HepG2 (cell line): Measurements from ENCODE around the gene MST1. TPM values are rescaled to one million over a fixed set of nuclear protein-coding genes. Genes with fewer than 3 reads are reported as not detected.

Source experiments
- ADNP ChIP-seq: sonication (generic); formaldehyde crosslinking; IDR thresholded peaks from 2 replicates; pipeline ENCODE4 v1.4.0; 2020; ENCODE audit warnings: missing genetic modification reagents
- ARNT ChIP-seq: fragments of 450-650 bp; IDR thresholded peaks from 2 replicates; pipeline ENCODE4 v1.6.1; 2017
- ATRX ChIP-seq: sonication (generic); formaldehyde crosslinking; IDR thresholded peaks from 2 replicates; pipeline ENCODE4 v1.4.0; 2020; ENCODE audit warnings: missing genetic modification reagents, borderline replicate concordance
- HIVEP1 ChIP-seq: sonication (generic); formaldehyde crosslinking; IDR thresholded peaks from 2 replicates; pipeline ENCODE4 v1.4.0; 2020; ENCODE audit warnings: mild to moderate bottlenecking, missing genetic modification reagents
- KDM4B ChIP-seq: sonication (generic); formaldehyde crosslinking; IDR thresholded peaks from 2 replicates; pipeline ENCODE4 v1.4.0; 2020; ENCODE audit warnings: missing genetic modification reagents
- MIER2 ChIP-seq: IDR thresholded peaks from 2 replicates; pipeline ENCODE4 v1.6.1; 2016; ENCODE audit warnings: missing biosample characterization, missing genetic modification reagents
- MYC ChIP-seq: sonication (generic); formaldehyde crosslinking; IDR thresholded peaks from 2 replicates; pipeline ENCODE4 v1.9.0; 2021; ENCODE audit warnings: missing genetic modification reagents, borderline replicate concordance
- NONO ChIP-seq, 2 experiments: fragments of 450-650 bp in 1 of 2; sonication (generic) in 1 of 2; formaldehyde crosslinking in 1 of 2; IDR thresholded peaks in 1 of 2; conservative IDR thresholded peaks in 1 of 2; 2 replicates each; pipeline versions ENCODE4 v1.6.1 to v1.8.0; 2017 to 2022; ENCODE audit warnings: mild to moderate bottlenecking in 1 of 2, missing genetic modification reagents in 1 of 2, moderate library complexity in 1 of 2
- NPAS2 ChIP-seq: sonication (generic); formaldehyde crosslinking; IDR thresholded peaks from 2 replicates; pipeline ENCODE4 v1.8.0; 2022; ENCODE audit warnings: mild to moderate bottlenecking, missing genetic modification reagents, borderline replicate concordance
- NR2C2 ChIP-seq: sonication (generic); formaldehyde crosslinking; IDR thresholded peaks from 2 replicates; pipeline ENCODE4 v1.4.0; 2020; ENCODE audit warnings: missing genetic modification reagents, mild to moderate bottlenecking, moderate library complexity, borderline replicate concordance
- NR2F2 ChIP-seq: IDR thresholded peaks from 2 replicates; pipeline ENCODE4 v1.6.1; 2012; ENCODE audit warnings: low read depth, inconsistent platforms, borderline replicate concordance
- RXRA ChIP-seq: sonication (generic); formaldehyde crosslinking; IDR thresholded peaks from 2 replicates; pipeline ENCODE4 v1.5.1; 2020; ENCODE audit warnings: missing genetic modification reagents
- SIN3B ChIP-seq: fragments of 150-350 bp; IDR thresholded peaks from 2 replicates; pipeline ENCODE4 v1.6.1; 2014; ENCODE audit warnings: low read length
- TSC22D2 ChIP-seq: sonication (generic); formaldehyde crosslinking; IDR thresholded peaks from 2 replicates; pipeline ENCODE4 v1.5.1; 2020; ENCODE audit warnings: missing genetic modification reagents, mild to moderate bottlenecking, borderline replicate concordance
- YEATS4 ChIP-seq: sonication (generic); formaldehyde crosslinking; IDR thresholded peaks from 2 replicates; pipeline ENCODE4 v1.4.0; 2020; ENCODE audit warnings: missing genetic modification reagents, borderline replicate concordance
- ZBTB1 ChIP-seq: sonication (generic); formaldehyde crosslinking; IDR thresholded peaks from 2 replicates; pipeline ENCODE4 v1.4.0; 2020; ENCODE audit warnings: missing genetic modification reagents, borderline replicate concordance
- ZC3H4 ChIP-seq: sonication (generic); formaldehyde crosslinking; IDR thresholded peaks from 2 replicates; pipeline ENCODE4 v1.4.0; 2020; ENCODE audit warnings: missing genetic modification reagents, borderline replicate concordance
- ZNF557 ChIP-seq: sonication (generic); formaldehyde crosslinking; IDR thresholded peaks from 2 replicates; pipeline ENCODE4 v1.4.0; 2020; ENCODE audit warnings: missing genetic modification reagents
- ZNF563 ChIP-seq: sonication (generic); formaldehyde crosslinking; IDR thresholded peaks from 2 replicates; pipeline ENCODE4 v1.8.0; 2022; ENCODE audit warnings: mild to moderate bottlenecking, moderate library complexity, missing genetic modification reagents
- ZSCAN22 ChIP-seq: sonication (generic); formaldehyde crosslinking; IDR thresholded peaks from 2 replicates; pipeline ENCODE4 v1.4.0; 2020; ENCODE audit warnings: mild to moderate bottlenecking, missing genetic modification reagents
- polyA plus RNA-seq, 8 experiments: library from polyadenylated mRNA; depleted of rRNA in 3 of 8; stranded (reverse) in 7 of 8; unstranded in 1 of 8; fragments of >200 nt; fragmentation: Illumina TruSeq in 4 of 8; extraction: Trizol in 4 of 8; gene quantifications; 2 replicates each; pipeline versions ENCODE4 v1.2.1 to v1.2.3, GENCODE V29; 2011 to 2016; ENCODE audit warnings: low read depth in 4 of 8, missing spikeins in 1 of 8, mixed read lengths in 1 of 8; ENCODE audit not compliant: insufficient read depth in 1 of 8
- total RNA-seq, 5 experiments: library from RNA; depleted of rRNA; stranded (reverse); fragments of >200 nt; fragmentation: Illumina TruSeq; extraction: Trizol; gene quantifications; 2 replicates each; pipeline ENCODE4 v1.2.3, GENCODE V29; 2016; ENCODE audit warnings: low read depth in 1 of 5
- TF ChIP-seq, protein P1 (sequence below): sonication (generic); formaldehyde crosslinking; IDR thresholded peaks from 2 replicates; pipeline ENCODE4 v1.5.0; 2020; ENCODE audit warnings: mild to moderate bottlenecking, missing genetic modification reagents
- TF ChIP-seq, protein P2 (sequence below): sonication (generic); formaldehyde crosslinking; IDR thresholded peaks from 2 replicates; pipeline ENCODE4 v1.9.0; 2021; ENCODE audit warnings: missing genetic modification reagents, mild to moderate bottlenecking, borderline replicate concordance
- TF ChIP-seq, protein P3 (sequence below): sonication (generic); formaldehyde crosslinking; IDR thresholded peaks from 2 replicates; pipeline ENCODE4 v1.8.0; 2022; ENCODE audit warnings: mild to moderate bottlenecking, missing genetic modification reagents, borderline replicate concordance
- TF ChIP-seq, protein P4 (sequence below): sonication (generic); formaldehyde crosslinking; IDR thresholded peaks from 2 replicates; pipeline ENCODE4 v1.4.0; 2020; ENCODE audit warnings: missing genetic modification reagents, borderline replicate concordance
- TF ChIP-seq, protein P5 (sequence below): sonication (generic); formaldehyde crosslinking; IDR thresholded peaks from 2 replicates; pipeline ENCODE4 v1.5.0; 2020; ENCODE audit warnings: mild to moderate bottlenecking, low read depth, missing genetic modification reagents, borderline replicate concordance

MST1 gene
- total and polyA plus RNA-seq, 2 of the 13 experiments (the other 11 are each of a cell fraction or from before 2014, with no cell fraction given): 189 to 452 TPM

DNA sequence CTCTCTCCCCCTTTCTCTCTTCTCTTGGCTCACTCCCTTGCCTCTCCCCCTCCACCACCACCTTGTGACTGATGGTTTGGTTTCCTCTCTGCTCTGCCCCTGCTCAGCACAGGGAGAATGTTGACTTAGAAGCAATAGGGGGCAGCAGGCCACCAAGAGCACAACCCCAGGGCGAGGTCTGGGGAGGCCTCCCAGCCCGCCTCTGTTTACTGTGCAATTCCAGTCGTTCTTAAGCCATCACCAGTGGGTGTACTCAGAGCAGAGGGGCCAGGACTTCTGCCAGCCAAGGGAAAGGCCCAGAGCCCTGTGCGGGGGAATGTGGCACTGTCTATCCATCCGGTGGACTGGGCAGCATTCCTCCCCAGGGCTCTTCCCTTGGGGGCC lies 20.9 kb downstream of the MST1 start (continued):
- TF ChIP-seq SIN3B: no peak
- peak; percentile 71 for TF ChIP-seq MIER2 (CRISPR knock-in tag)
- TF ChIP-seq ZNF563 (CRISPR knock-in tag): no peak
- TF ChIP-seq ZNF557 (CRISPR knock-in tag): 0 out of 2 replicates have a peak, but pooled peaks have one; percentile 19
- peak; percentile 52; the same call in 1 of the 2 replicates for TF ChIP-seq YEATS4 (CRISPR knock-in tag)
- TF ChIP-seq MYC (CRISPR knock-in tag): no peak
- TF ChIP-seq ZC3H4 (CRISPR knock-in tag): no peak
- peak; percentile 66; the same call in 1 of the 2 replicates for TF ChIP-seq RXRA (CRISPR knock-in tag)
- TF ChIP-seq KDM4B (CRISPR knock-in tag): no peak
- TF ChIP-seq NPAS2 (CRISPR knock-in tag): no peak
- TF ChIP-seq ZSCAN22: no peak
- 0 out of 2 replicates have a peak, but pooled peaks have one; percentile 67 for TF ChIP-seq TSC22D2
- no peak for TF ChIP-seq ARNT
- no peak for TF ChIP-seq ATRX (CRISPR knock-in tag)
- no peak for TF ChIP-seq ZBTB1 (CRISPR knock-in tag)
- no peak for TF ChIP-seq NR2C2 (CRISPR knock-in tag)
- TF ChIP-seq, protein P1, sequence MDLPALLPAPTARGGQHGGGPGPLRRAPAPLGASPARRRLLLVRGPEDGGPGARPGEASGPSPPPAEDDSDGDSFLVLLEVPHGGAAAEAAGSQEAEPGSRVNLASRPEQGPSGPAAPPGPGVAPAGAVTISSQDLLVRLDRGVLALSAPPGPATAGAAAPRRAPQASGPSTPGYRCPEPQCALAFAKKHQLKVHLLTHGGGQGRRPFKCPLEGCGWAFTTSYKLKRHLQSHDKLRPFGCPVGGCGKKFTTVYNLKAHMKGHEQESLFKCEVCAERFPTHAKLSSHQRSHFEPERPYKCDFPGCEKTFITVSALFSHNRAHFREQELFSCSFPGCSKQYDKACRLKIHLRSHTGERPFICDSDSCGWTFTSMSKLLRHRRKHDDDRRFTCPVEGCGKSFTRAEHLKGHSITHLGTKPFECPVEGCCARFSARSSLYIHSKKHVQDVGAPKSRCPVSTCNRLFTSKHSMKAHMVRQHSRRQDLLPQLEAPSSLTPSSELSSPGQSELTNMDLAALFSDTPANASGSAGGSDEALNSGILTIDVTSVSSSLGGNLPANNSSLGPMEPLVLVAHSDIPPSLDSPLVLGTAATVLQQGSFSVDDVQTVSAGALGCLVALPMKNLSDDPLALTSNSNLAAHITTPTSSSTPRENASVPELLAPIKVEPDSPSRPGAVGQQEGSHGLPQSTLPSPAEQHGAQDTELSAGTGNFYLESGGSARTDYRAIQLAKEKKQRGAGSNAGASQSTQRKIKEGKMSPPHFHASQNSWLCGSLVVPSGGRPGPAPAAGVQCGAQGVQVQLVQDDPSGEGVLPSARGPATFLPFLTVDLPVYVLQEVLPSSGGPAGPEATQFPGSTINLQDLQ (CRISPR knock-in tag): no peak
- TF ChIP-seq, protein P2, sequence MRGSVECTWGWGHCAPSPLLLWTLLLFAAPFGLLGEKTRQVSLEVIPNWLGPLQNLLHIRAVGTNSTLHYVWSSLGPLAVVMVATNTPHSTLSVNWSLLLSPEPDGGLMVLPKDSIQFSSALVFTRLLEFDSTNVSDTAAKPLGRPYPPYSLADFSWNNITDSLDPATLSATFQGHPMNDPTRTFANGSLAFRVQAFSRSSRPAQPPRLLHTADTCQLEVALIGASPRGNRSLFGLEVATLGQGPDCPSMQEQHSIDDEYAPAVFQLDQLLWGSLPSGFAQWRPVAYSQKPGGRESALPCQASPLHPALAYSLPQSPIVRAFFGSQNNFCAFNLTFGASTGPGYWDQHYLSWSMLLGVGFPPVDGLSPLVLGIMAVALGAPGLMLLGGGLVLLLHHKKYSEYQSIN: no peak
- TF ChIP-seq, protein P3, sequence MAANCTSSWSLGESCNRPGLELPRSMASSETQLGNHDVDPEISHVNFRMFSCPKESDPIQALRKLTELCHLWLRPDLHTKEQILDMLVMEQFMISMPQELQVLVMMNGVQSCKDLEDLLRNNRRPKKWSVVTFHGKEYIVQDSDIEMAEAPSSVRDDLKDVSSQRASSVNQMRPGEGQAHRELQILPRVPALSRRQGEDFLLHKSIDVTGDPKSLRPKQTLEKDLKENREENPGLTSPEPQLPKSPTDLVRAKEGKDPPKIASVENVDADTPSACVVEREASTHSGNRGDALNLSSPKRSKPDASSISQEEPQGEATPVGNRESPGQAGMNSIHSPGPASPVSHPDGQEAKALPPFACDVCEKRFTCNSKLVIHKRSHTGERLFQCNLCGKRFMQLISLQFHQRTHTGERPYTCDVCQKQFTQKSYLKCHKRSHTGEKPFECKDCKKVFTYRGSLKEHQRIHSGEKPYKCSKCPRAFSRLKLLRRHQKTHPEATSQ (CRISPR knock-in tag): no peak
- TF ChIP-seq, protein P4, sequence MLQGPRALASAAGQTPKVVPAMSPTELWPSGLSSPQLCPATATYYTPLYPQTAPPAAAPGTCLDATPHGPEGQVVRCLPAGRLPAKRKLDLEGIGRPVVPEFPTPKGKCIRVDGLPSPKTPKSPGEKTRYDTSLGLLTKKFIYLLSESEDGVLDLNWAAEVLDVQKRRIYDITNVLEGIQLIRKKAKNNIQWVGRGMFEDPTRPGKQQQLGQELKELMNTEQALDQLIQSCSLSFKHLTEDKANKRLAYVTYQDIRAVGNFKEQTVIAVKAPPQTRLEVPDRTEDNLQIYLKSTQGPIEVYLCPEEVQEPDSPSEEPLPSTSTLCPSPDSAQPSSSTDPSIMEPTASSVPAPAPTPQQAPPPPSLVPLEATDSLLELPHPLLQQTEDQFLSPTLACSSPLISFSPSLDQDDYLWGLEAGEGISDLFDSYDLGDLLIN (CRISPR knock-in tag): no peak
- TF ChIP-seq ADNP (CRISPR knock-in tag): no peak
- TF ChIP-seq, protein P5, sequence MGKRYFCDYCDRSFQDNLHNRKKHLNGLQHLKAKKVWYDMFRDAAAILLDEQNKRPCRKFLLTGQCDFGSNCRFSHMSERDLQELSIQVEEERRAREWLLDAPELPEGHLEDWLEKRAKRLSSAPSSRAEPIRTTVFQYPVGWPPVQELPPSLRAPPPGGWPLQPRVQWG (CRISPR knock-in tag): no peak
- no peak for TF ChIP-seq NONO (IDR thresholded peaks at IDR 0.05)
- TF ChIP-seq NONO (CRISPR knock-in tag; conservative IDR thresholded peaks at IDR 0.05): 0 out of 2 replicates have a peak, but pooled peaks have one; percentile 48
- no peak for TF ChIP-seq NR2F2
- 0 out of 2 replicates have a peak, but pooled peaks have one; percentile 78 for TF ChIP-seq HIVEP1 (CRISPR knock-in tag)
